Heart left ventricle (tissue), 13 donors: Measurements from ENCODE around the gene TTLL7.

ENCODE experiments used
- POLR2A ChIP-seq, 2 donors: fragments of 450-650 bp; IDR thresholded peaks; one replicate each; pipeline ENCODE4 v1.6.1; 2017; ENCODE audit warnings: antibody characterized with exemption in 2 of 2, mild to moderate bottlenecking in 2 of 2, moderate library complexity in 2 of 2
- TF ChIP-seq, protein P1 (sequence below), 12 donors: fragments of 200-600 bp; sonication (generic) in 4 of 12; IDR thresholded peaks; one replicate each; pipeline versions ENCODE4 v1.5.0 to v1.8.0; 2018 to 2022; ENCODE audit warnings: antibody characterized with exemption in 12 of 12, mild to moderate bottlenecking in 5 of 12
- donor health status: ischemic (EF 13 %, LVEDD 7.1; RV severe dilation, severe dysfunction).
- donor health status: DM: no; HTN: yes; CAD: no.
- donor health status: DM: no; HTN: no; CAD: no.
- donor health status: ischemic (EF 25% LVEDD 6.9; RV normal size, moderate dysfunction).
- donor health status: ischemic (EF 25% LVEDD 5.7; RV mildly dilated, moderate dysfunction).
- donor health status: ischemic (EF 35%, LVEDD 5.7; RV mildly dilated, moderate dysfunction).
- donor health status: nonischemic (EF 11% LVEDD 7.7; RV severe dilation, severe dysfunction).
- donor health status: DM: yes; HTN: yes; CAD: no.
- donor health status: PGD.
- donor health status: ischemic (EF 29% LVEDD 5.4; RV normal size, mild dysfunction).
- donor health status: nonischemic (EF 23%, LVEDD 6.1; RV moderate dilation, normal function).

DNA sequence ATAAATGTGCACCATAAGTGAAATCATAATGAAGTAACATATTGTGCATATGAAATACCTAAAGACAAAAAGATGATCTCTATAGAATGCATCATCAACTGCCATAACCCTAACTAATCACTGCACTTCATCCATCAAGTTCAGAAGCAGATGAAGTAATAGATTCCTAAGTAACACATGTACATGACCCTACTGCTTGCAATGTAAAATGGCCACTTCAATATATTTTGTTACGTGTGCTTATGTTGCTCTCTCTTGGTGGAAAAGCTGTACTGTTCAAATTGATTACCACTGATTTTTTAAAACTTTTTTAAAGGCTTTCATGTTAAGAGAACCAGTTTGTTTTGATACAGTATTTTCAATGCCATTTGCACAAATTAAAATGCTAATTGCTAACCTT is 141.8 kb downstream of the TTLL7 start:
- TF ChIP-seq, protein P1, sequence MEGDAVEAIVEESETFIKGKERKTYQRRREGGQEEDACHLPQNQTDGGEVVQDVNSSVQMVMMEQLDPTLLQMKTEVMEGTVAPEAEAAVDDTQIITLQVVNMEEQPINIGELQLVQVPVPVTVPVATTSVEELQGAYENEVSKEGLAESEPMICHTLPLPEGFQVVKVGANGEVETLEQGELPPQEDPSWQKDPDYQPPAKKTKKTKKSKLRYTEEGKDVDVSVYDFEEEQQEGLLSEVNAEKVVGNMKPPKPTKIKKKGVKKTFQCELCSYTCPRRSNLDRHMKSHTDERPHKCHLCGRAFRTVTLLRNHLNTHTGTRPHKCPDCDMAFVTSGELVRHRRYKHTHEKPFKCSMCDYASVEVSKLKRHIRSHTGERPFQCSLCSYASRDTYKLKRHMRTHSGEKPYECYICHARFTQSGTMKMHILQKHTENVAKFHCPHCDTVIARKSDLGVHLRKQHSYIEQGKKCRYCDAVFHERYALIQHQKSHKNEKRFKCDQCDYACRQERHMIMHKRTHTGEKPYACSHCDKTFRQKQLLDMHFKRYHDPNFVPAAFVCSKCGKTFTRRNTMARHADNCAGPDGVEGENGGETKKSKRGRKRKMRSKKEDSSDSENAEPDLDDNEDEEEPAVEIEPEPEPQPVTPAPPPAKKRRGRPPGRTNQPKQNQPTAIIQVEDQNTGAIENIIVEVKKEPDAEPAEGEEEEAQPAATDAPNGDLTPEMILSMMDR (IDR thresholded peaks at IDR 0.05): peak in 8 of 12 donors; percentile 19 to 53 (median 36)
- no peak for TF ChIP-seq POLR2A (IDR thresholded peaks at IDR 0.05)
